H1 (cell line): ENCODE results near the gene TINCR. TPM values are rescaled to one million over a fixed set of nuclear protein-coding genes. Genes with fewer than 3 reads are reported as not detected.

Experiments
- CTCF ChIA-PET: fragments of 300-600 bp; sonication (Branson Sonifier 250); formaldehyde crosslinking; loops from one replicate; lab custom pipeline; 2021; ENCODE audit not compliant: partially characterized antibody; lab: Charles Lee
- POLR2A ChIA-PET: fragments of 300-600 bp; sonication (Branson Sonifier 250); formaldehyde crosslinking; loops from one replicate; lab custom pipeline; 2021; ENCODE audit warnings: inconsistent platforms; ENCODE audit not compliant: partially characterized antibody; lab: Charles Lee
- DNase-seq, 2 experiments: peaks; one replicate each; pipeline versions ENCODE4 v3.0.0 to v3.0.0-alpha.2; 2010 to 2022; ENCODE audit warnings: low spot score in 2 of 2, low read depth in 1 of 2, mixed read lengths in 1 of 2
- FAIRE-seq: peaks from 2 replicates; lab custom pipeline; 2011; peaks lifted over from hg19 to GRCh38; lab: Jason Lieb, UNC
- H2AFZ ChIP-seq: 2 replicates; pipeline ENCODE4 v1.8.1; 2012; ENCODE audit warnings: low read length, inconsistent platforms
- H2AK5ac ChIP-seq: 2 replicates; pipeline ENCODE4 v1.6.1; 2013; ENCODE audit warnings: low read depth, low read length
- H2BK120ac ChIP-seq: replicated peaks from 2 replicates; pipeline ENCODE3; 2013; ENCODE audit warnings: low read depth, low read length, inconsistent platforms
- H2BK12ac ChIP-seq: 2 replicates; pipeline ENCODE4 v1.6.1; 2013; ENCODE audit warnings: low read depth, low read length
- H2BK15ac ChIP-seq: 2 replicates; pipeline ENCODE4 v1.6.1; 2013; ENCODE audit warnings: low read length
- H2BK20ac ChIP-seq: 2 replicates; pipeline ENCODE4 v1.6.1; 2013; ENCODE audit warnings: low read length
- H2BK5ac ChIP-seq: 2 replicates; pipeline ENCODE4 v1.6.1; 2013; ENCODE audit warnings: low read depth, low read length
- H3K14ac ChIP-seq: 2 replicates; pipeline ENCODE4 v1.6.1; 2013; ENCODE audit warnings: inconsistent platforms; ENCODE audit not compliant: insufficient read length
- H3K18ac ChIP-seq: 2 replicates; pipeline ENCODE4 v1.6.1; 2013; ENCODE audit warnings: low read length; ENCODE audit errors: extremely low read depth
- H3K23ac ChIP-seq: 2 replicates; pipeline ENCODE4 v1.6.1; 2013; ENCODE audit warnings: inconsistent platforms; ENCODE audit not compliant: insufficient read length
- H3K23me2 ChIP-seq: 2 replicates; pipeline ENCODE4 v1.6.1; 2013; ENCODE audit warnings: low read depth, low read length
- H3K27ac ChIP-seq: 2 replicates; pipeline ENCODE4 v1.6.1; 2011; ENCODE audit warnings: low read depth, low read length, inconsistent platforms
- H3K27me3 ChIP-seq, 4 experiments: replicated peaks in 1 of 4; 1 replicate in 1 of 4; 2 replicates in 3 of 4; pipeline versions ENCODE4 v1.6.1 to v1.8.1; 2011 to 2013; ENCODE audit warnings: low read length in 3 of 4, mild to moderate bottlenecking in 3 of 4, inconsistent platforms in 2 of 4, mixed read lengths in 2 of 4, moderate library complexity in 1 of 4; ENCODE audit not compliant: control insufficient read depth in 3 of 4, insufficient read depth in 3 of 4; ENCODE audit errors: extremely low read depth in 1 of 4
- H3K36me3 ChIP-seq, 4 experiments: 2 replicates each; pipeline versions ENCODE4 v1.6.1 to v1.8.1; 2011 to 2013; ENCODE audit warnings: mild to moderate bottlenecking in 4 of 4, low read length in 3 of 4, moderate library complexity in 2 of 4, control low read depth in 1 of 4, inconsistent platforms in 1 of 4; ENCODE audit not compliant: insufficient read depth in 4 of 4, control insufficient read depth in 2 of 4
- H3K4ac ChIP-seq: replicated peaks from 2 replicates; pipeline ENCODE3; 2013; ENCODE audit warnings: low read length, low read depth, mixed read lengths, inconsistent platforms; ENCODE audit not compliant: insufficient read length
- H3K4me1 ChIP-seq, 4 experiments: replicated peaks in 1 of 4; 1 replicate in 1 of 4; 2 replicates in 3 of 4; pipeline versions ENCODE4 v1.6.1 to v1.8.1; 2011 to 2013; ENCODE audit warnings: low read length in 3 of 4, inconsistent platforms in 2 of 4, mixed read lengths in 1 of 4; ENCODE audit not compliant: insufficient read depth in 4 of 4, control insufficient read depth in 3 of 4
- H3K4me2 ChIP-seq, 2 experiments: 2 replicates each; pipeline versions ENCODE4 v1.6.1 to v1.8.1; 2011 to 2013; ENCODE audit warnings: low read depth in 2 of 2, low read length in 2 of 2, control low read depth in 1 of 2, inconsistent platforms in 1 of 2, mild to moderate bottlenecking in 1 of 2; ENCODE audit not compliant: insufficient read depth in 1 of 2
- H3K4me3 ChIP-seq, 4 experiments: fragments of 200-600, 300-600 bp in 1 of 4; sonication (generic), shearing (Covaris generic), sonication (Bioruptor Twin) in 1 of 4; 2 replicates each; pipeline versions ENCODE4 v1.5.1 to v1.8.1; 2011 to 2016; ENCODE audit warnings: low read length in 4 of 4, low read depth in 3 of 4, control low read depth in 2 of 4, inconsistent platforms in 2 of 4, mild to moderate bottlenecking in 2 of 4, mixed read lengths in 1 of 4, moderate library complexity in 1 of 4; ENCODE audit not compliant: insufficient read depth in 2 of 4; ENCODE audit errors: extremely low read depth in 1 of 4
- H3K56ac ChIP-seq: replicated peaks from 2 replicates; pipeline ENCODE3; 2013; ENCODE audit warnings: low read depth, mild to moderate bottlenecking, mixed read lengths, low read length, inconsistent platforms; ENCODE audit not compliant: insufficient read length
- H3K79me1 ChIP-seq: 2 replicates; pipeline ENCODE4 v1.6.1; 2013; ENCODE audit warnings: low read depth, low read length, control low read depth
- H3K79me2 ChIP-seq, 2 experiments: 2 replicates each; pipeline versions ENCODE4 v1.6.1 to v1.8.1; 2012 to 2013; ENCODE audit warnings: low read length in 2 of 2, mild to moderate bottlenecking in 2 of 2, inconsistent platforms in 1 of 2; ENCODE audit not compliant: insufficient read depth in 2 of 2, control insufficient read depth in 1 of 2
- H3K9ac ChIP-seq, 4 experiments: replicated peaks in 1 of 4; 1 replicate in 1 of 4; 2 replicates in 3 of 4; pipeline versions ENCODE4 v1.6.1 to v1.8.1; 2011 to 2013; ENCODE audit warnings: low read depth in 3 of 4, low read length in 3 of 4, control low read depth in 2 of 4, mild to moderate bottlenecking in 2 of 4, moderate library complexity in 2 of 4, inconsistent platforms in 1 of 4; ENCODE audit errors: extremely low read depth in 1 of 4
- H3K9me3 ChIP-seq, 2 experiments: 2 replicates each; pipeline versions ENCODE4 v1.6.1 to v1.8.1; 2012 to 2013; ENCODE audit warnings: mild to moderate bottlenecking in 2 of 2, moderate library complexity in 2 of 2, control low read depth in 1 of 2, inconsistent platforms in 1 of 2, low read depth in 1 of 2, low read length in 1 of 2, mixed read lengths in 1 of 2; ENCODE audit not compliant: insufficient read depth in 2 of 2
- H4K20me1 ChIP-seq, 2 experiments: replicated peaks in 1 of 2; 2 replicates each; pipeline versions ENCODE3 to v1.8.1; 2011 to 2013; ENCODE audit warnings: inconsistent platforms in 2 of 2, low read length in 2 of 2, mild to moderate bottlenecking in 1 of 2; ENCODE audit not compliant: insufficient read depth in 2 of 2, control insufficient read depth in 1 of 2
- H4K5ac ChIP-seq: 2 replicates; pipeline ENCODE4 v1.6.1; 2013; ENCODE audit warnings: low read length, low read depth, mixed read lengths, inconsistent platforms; ENCODE audit not compliant: insufficient read length
- H4K8ac ChIP-seq: 2 replicates; pipeline ENCODE4 v1.8.0; 2013; ENCODE audit warnings: mild to moderate bottlenecking, moderate library complexity, low read length, inconsistent platforms; ENCODE audit not compliant: insufficient read depth; ENCODE audit errors: extremely low read depth
- H4K91ac ChIP-seq: replicated peaks from 2 replicates; pipeline ENCODE3; 2013; ENCODE audit warnings: low read length, mixed read lengths, inconsistent platforms; ENCODE audit not compliant: insufficient read length
- BACH1 ChIP-seq: IDR thresholded peaks from 2 replicates; pipeline ENCODE4 v1.6.1; 2012; ENCODE audit warnings: low read length, improper control_type of control experiment
- E2F6 ChIP-seq: IDR thresholded peaks from 2 replicates; pipeline ENCODE4 v1.6.1; 2012; ENCODE audit warnings: inconsistent platforms
- GABPA ChIP-seq: IDR thresholded peaks from 2 replicates; pipeline ENCODE4 v1.6.1; 2011; ENCODE audit warnings: mild to moderate bottlenecking, low read length, moderate library complexity, borderline replicate concordance; ENCODE audit not compliant: insufficient read depth
- HDAC2 ChIP-seq, 2 experiments: fragments of 300-600 bp in 1 of 2; sonication (generic) in 1 of 2; IDR thresholded peaks; 2 replicates each; pipeline ENCODE4 v1.6.1; 2011 to 2012; ENCODE audit warnings: low read depth in 2 of 2, low read length in 2 of 2, mild to moderate bottlenecking in 2 of 2, moderate library complexity in 2 of 2, borderline replicate concordance in 1 of 2, inconsistent platforms in 1 of 2
- NANOG ChIP-seq: IDR thresholded peaks from 2 replicates; pipeline ENCODE4 v1.6.1; 2011; ENCODE audit warnings: low read length, low read depth, mild to moderate bottlenecking, inconsistent platforms; ENCODE audit not compliant: insufficient read depth, poor library complexity, severe bottlenecking
- RAD21 ChIP-seq, 2 experiments: IDR thresholded peaks in 1 of 2; conservative IDR thresholded peaks in 1 of 2; 2 replicates each; pipeline ENCODE4 v1.6.1; 2011; ENCODE audit warnings: low read depth in 2 of 2, low read length in 2 of 2, improper control_type of control experiment in 1 of 2, inconsistent platforms in 1 of 2, mild to moderate bottlenecking in 1 of 2, moderate library complexity in 1 of 2
- RNF2 ChIP-seq: fragments of 200-900, 300-1000 bp; sonication (generic); IDR thresholded peaks from 2 replicates; pipeline ENCODE4 v1.7.1; 2016; ENCODE audit warnings: borderline replicate concordance, low read depth, mild to moderate bottlenecking, antibody characterized with exemption, low read length; ENCODE audit not compliant: poor library complexity, severe bottlenecking; ENCODE audit errors: missing control alignments
- SP1 ChIP-seq: IDR thresholded peaks from 2 replicates; pipeline ENCODE4 v1.6.1; 2011; ENCODE audit warnings: low read depth, low read length
- WGBS, 2 experiments: shearing (Covaris generic) in 1 of 2; methylation state at CpG; one replicate each; pipeline versions ENCODE4 v1.1.6 to v1.1.7; 2013 to 2015; ENCODE audit warnings: low lambda C conversion rate in 2 of 2, mixed read lengths in 2 of 2, inconsistent platforms in 1 of 2, low coverage in 1 of 2, missing lambda C conversion rate in 1 of 2; ENCODE audit not compliant: insufficient replicate concordance in 2 of 2, insufficient coverage in 1 of 2, insufficient read length in 1 of 2; ENCODE audit errors: extremely low coverage in 1 of 2, missing lambda C conversion rate in 1 of 2; 5-methylcytosine and 5-hydroxymethylcytosine counted together
- polyA plus RNA-seq, 7 experiments: library from polyadenylated mRNA; depleted of rRNA in 3 of 7; stranded (reverse) in 5 of 7; unstranded in 2 of 7; fragments of >200 nt in 5 of 7; fragments of 200-250 nt in 2 of 7; gene quantifications; 1 replicate in 5 of 7; 2 replicates in 1 of 7; 4 replicates in 1 of 7; pipeline versions ENCODE4 v1.2.1 to v1.2.3, GENCODE V29; 2011 to 2013; ENCODE audit warnings: missing spikeins in 2 of 7, mixed read lengths in 2 of 7
- total RNA-seq: library from RNA; stranded (reverse); fragmentation: NEBNext Ultra II Directional; extraction: Animal tissue kit (Norgen Biotek cat#: 25700); gene quantifications from 2 replicates; pipeline ENCODE4 v1.2.1, GENCODE V29; 2021

Gene TINCR
- total and polyA plus RNA-seq, 2 of the 8 experiments (the other 6 are each of a cell fraction or from before 2014, with no cell fraction given) = 0.52 to 1.4 TPM

DNA sequence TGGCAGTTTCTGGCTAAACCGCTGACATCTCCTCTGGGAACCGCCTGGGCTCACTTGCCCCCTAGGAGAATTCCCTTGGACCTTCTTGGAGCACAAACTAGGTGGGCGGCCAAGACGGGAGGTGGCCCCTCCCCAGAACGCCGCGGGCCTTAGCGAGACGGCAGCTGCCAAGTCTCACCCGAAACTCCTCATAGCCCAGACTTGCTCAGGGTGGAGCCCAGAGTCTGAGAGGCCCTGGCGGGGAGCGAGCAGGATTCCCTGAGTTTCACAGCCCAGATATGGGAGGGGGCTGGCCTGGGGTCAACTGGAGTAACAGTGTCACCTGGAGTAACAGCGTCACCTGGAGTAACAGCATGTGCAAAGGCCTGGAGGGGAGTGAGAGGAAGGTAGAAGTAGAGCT is 10.1 kb downstream of the TINCR start:
- ChIA-PET POLR2A (interaction anchor here (0.9 to 1.0 kb wide), 2 partner anchors 65 to 204 kb away, joined by 3 to 5 read pairs; partner anchors contain the start of genes SAFB and SAFB2), CTCF (interaction anchor here (1.2 to 12.1 kb wide), 6 partner anchors 10 to 54 kb away, joined by 3 to 206 read pairs (median 4); partner anchors contain the start of gene TINCR)
- FAIRE-seq = no peak
- 85% methylated on average over 13 of the region's 13 CpGs; no CpG with 5 or more reads in 1 of the 2 experiments for WGBS, 2 experiments
- no peak overlapping the region for H3K9ac ChIP-seq
- peaks cover 2% of the 10 kb centered on the region; the same call in 1 of the 2 replicates for H3K23me2 ChIP-seq
- no peak overlapping the region for H3K14ac ChIP-seq
- H3K4me3 ChIP-seq = no peak overlapping the region
- TF ChIP-seq GABPA (no peak), NANOG (no peak), HDAC2 (IDR thresholded peaks at IDR 0.05; ENCODE audit: borderline replicate concordance in 1 of 2, low read depth in 2 of 2, low read length in 2 of 2) (no peak), E2F6 (no peak), SP1 (no peak), BACH1 (no peak), RNF2 (no peak), RAD21 (IDR thresholded peaks at IDR 0.05 in 1 of 2, conservative IDR thresholded peaks at IDR 0.05 in 1 of 2; ENCODE audit: low read depth in 2 of 2, low read length in 2 of 2) (0 out of 4 replicates have a peak, but pooled peaks of 1 of the 2 experiments have one; percentile 9)
- DNase-seq = no peak
- H3K56ac ChIP-seq = no peak overlapping the region
- no peaks in the 10 kb centered on the region for H3K27me3 ChIP-seq
- no peak overlapping the region for H4K5ac ChIP-seq
- H2BK120ac ChIP-seq = no peak overlapping the region
- H2BK20ac ChIP-seq = no peak overlapping the region
- no peak overlapping the region for H4K91ac ChIP-seq
- no peaks in the 10 kb centered on the region for H3K79me1 ChIP-seq
- H2BK5ac ChIP-seq = no peak overlapping the region
- H2AFZ ChIP-seq = no peak overlapping the region
- H3K36me3 ChIP-seq = no peaks in the 10 kb centered on the region
- H3K27ac ChIP-seq = no peak overlapping the region
- H2BK12ac ChIP-seq = no peak overlapping the region
- no peak overlapping the region for H2BK15ac ChIP-seq
- no peaks in the 10 kb centered on the region for H3K79me2 ChIP-seq
- peaks cover 0 to 9% (median 4%) of the 10 kb centered on the region in 4 experiments; a peak in 3 of 7 replicates for H3K4me1 ChIP-seq
- H3K23ac ChIP-seq = no peak overlapping the region
- no peak overlapping the region for H3K4ac ChIP-seq
- H3K4me2 ChIP-seq = no peak overlapping the region
- no peak overlapping the region for H3K18ac ChIP-seq
- no peak overlapping the region for H4K8ac ChIP-seq
- no peaks in the 10 kb centered on the region for H4K20me1 ChIP-seq
- H2AK5ac ChIP-seq = no peak overlapping the region
- peaks cover 5 to 8% of the 10 kb centered on the region in 2 experiments; a peak in 3 of 4 replicates for H3K9me3 ChIP-seq
